K562 (cell line): ENCODE data around the gene EPHA1.
"Not testable (repeated sequence)": the region's sequence is repeated elsewhere in the genome, so short reads cannot be mapped to it uniquely, and the experiment has no call there.

Source experiments
- CTCF ChIP-seq, 3 experiments: IDR thresholded peaks in 2 of 3; conservative IDR thresholded peaks in 1 of 3; 2 replicates each; pipeline ENCODE4 v1.5.1; 2011 to 2012; ENCODE audit warnings: low read length in 3 of 3, mild to moderate bottlenecking in 3 of 3, control low read depth in 2 of 3, improper control_type of control experiment in 1 of 3, inconsistent platforms in 1 of 3, low read depth in 1 of 3, mixed read lengths in 1 of 3, moderate library complexity in 1 of 3; ENCODE audit not compliant: insufficient read depth in 2 of 3
- MAFF ChIP-seq: IDR thresholded peaks from 2 replicates; pipeline ENCODE4 v1.6.1; 2012; ENCODE audit warnings: low read length, improper control_type of control experiment
- MBD2 ChIP-seq: sonication (generic); IDR thresholded peaks from 2 replicates; pipeline ENCODE4 v1.6.1; 2016; ENCODE audit warnings: low read depth, borderline replicate concordance
- SMARCE1 ChIP-seq: fragments of 450-650 bp; IDR thresholded peaks from 2 replicates; pipeline ENCODE4 v1.7.1; 2016; ENCODE audit warnings: mild to moderate bottlenecking

GRCh38 chr7:143402233-143402632 lies 6.4 kb downstream of the EPHA1 start:
- not testable (repeated sequence) for TF ChIP-seq MAFF; MBD2; CTCF (IDR thresholded peaks at IDR 0.05 in 2 of 3, conservative IDR thresholded peaks at IDR 0.05 in 1 of 3; ENCODE audit: insufficient read depth in 2 of 3, low read depth in 1 of 3, low read length in 3 of 3); SMARCE1
